Activated CD4-positive, alpha-beta T cell treated with anti-CD3 and anti-CD28 coated beads, Interleukin-2, Interleukin-4, amounts not matched to agents 100 ng/mL and 50 ng/mL, durations not matched to agents 16 hours and 8 hours (primary cell): ENCODE measurements around the gene CARNS1.
"Not testable (repeated sequence)": the region's sequence is repeated elsewhere in the genome, so short reads cannot be mapped to it uniquely, and the experiment has no call there.

ENCODE experiments used
- DNase-seq: peaks from one replicate; pipeline ENCODE4 v3.0.0-alpha.2; 2020; ENCODE audit warnings: low spot score

CARNS1 gene

DNA sequence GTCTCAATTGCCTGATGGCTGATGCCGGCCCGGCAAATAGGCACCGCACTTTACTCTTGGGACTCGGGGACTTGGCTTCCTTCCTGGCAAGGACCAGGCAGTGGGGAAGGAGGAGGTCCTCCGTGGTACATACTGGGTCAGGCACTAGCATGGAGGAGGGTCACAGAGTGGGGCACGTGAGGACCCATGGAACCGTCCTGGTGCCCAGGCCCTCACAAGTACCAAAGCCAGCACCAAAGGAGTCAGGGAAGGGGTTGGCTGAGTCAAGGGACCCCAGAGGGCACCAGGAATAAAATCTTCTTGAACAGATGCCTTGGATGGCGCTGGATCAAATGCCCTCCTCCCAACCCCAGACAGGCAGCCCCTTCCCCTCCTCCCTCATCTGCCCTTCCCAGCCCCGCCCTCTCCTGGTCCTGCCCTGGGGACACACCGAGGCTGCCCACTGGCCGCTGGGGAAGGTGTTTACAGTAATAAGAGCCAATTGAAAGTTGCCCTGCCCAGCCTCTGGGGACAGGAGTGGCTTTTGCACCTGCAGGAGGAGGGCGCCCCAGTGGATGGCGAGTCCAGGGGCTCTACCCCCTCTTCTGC is 5.6 kb upstream of the CARNS1 start:
- DNase-seq, result no peak

GRCh38 chr11:67410369-67410831 is 5.1 kb upstream of the CARNS1 start:
- no peak for DNase-seq

DNA sequence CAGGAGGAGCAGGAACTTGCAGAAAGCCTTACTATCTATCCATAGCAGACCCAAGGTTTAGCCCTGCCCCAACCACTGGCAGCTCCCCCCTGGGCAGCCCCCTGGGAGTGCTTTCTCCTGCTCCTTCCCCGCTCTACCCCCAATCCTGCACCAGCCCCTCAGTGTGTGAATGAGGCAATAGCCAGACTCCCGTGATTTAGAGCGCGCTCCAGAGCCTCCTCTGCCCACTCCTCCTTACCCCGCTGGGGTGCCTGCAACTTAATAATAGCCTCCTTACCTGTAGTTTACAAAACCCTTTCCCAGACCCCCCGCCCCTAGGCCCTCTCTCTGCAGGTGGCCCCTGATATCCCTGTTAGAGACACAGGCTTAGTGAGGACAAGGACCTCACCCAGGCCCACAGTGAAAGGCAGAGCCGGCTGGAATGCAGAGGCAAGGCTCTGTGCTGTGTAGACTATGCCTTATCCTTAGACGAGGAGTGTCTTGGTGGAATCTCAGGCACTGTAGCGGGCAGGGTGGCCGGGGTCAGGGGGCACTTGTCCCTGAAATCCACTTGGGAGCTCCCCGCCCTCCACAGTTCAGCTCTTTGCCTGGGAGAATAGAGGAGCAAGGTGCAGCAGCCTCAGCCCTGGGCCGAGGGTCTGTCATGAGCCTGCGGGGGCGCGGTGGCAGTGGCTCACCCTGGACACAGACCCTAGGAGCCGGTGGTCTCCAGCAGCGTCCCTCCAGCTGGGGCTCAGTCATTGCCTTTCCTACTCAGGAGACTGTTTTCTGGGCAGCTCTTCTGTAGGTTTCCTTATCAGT is 4.3 kb upstream of the CARNS1 start:
- DNase-seq, result no peak

DNA sequence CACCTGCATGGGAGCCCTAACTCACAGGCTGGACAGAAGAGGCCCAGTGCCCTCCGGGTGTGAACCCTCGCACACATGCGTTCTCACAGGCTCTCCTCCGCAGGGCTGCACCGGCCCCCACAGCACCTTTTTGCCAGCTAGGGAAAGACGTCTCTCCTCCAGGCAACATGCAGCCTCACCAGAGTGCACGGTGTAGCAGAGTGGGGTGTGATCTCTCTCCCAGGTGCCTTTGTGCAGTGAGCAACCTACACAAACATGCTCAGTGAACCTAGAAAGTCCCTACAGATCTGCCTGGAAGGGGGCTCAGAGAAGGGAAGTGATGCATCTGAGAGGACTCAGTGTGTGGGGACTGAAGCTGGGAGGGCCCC is 3.7 kb upstream of the CARNS1 start:
- DNase-seq, result no peak

DNA sequence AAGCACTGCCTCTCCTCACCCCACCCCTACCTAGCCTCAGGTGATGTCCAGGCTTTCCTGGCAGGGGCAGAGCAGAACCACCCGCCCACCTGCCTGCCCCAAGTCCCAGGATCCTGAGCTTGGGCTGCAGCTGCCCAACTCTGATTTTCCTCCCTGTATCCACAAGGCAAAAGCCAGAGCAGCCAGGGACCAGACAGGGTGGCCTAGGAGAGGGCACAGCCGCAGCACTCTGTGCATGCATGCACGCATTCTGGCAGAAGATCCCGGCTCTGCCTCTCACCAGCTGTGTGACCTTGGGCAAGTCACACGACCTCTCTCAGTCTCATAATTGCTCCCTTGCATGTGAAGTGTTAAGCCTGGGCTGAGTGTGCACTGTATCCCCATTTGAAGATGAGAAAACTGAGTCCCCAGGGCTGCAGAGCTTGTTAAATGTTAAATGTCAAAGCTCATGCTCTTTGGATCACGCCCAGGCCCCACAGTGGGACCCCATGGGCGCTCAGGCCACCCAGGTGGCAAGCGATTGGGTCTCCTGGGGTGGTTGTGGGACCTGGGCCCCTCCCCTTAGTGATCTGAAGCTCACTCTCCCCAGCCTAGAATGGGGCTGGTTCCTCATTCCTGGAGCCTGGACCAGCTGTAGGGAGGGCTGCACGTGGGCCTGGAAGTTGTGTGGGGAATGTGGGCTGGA is 2.8 kb upstream of the CARNS1 start:
- DNase-seq, result no peak

DNA sequence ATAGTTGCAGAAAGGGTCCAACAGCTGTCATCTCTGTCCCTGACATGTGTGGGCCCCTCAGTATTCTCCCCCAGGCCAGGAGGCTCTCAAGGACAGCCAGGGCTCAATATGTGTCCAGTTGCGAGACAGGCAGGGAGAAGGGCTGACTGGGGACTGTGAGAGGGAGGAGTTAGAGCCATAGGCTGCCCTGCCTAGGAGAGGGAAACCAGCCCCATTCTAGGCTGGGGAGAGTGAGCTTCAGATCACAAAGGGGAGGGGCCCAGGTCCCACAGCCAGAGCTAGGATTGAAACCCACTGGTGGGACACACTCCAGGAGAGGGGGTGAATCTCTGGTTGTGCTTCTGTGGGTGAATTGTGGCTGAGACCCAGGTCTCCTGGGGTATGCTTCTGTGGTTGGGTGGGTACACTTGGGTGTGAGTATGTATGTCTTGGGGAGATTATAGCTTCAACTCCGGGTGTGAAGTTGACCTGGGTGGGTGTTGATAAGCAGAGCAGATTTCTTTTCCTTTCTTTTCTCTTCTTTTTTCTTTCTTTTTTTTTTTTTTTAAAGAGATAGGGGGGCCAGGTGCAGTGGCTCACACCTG is 2.1 kb upstream of the CARNS1 start:
- DNase-seq, result no peak

GRCh38 chr11:67416416-67417335 is 1.2 kb downstream of the CARNS1 start:
- DNase-seq, result no peak

- no peak for DNase-seq
Measured at GRCh38 chr11:67417425-67417824, 1.9 kb downstream of the CARNS1 start.

GRCh38 chr11:67418476-67419281 is 3.2 kb downstream of the CARNS1 start:
- DNase-seq, result no peak

GRCh38 chr11:67419325-67420049 is 4.0 kb downstream of the CARNS1 start:
- no peak for DNase-seq

DNA sequence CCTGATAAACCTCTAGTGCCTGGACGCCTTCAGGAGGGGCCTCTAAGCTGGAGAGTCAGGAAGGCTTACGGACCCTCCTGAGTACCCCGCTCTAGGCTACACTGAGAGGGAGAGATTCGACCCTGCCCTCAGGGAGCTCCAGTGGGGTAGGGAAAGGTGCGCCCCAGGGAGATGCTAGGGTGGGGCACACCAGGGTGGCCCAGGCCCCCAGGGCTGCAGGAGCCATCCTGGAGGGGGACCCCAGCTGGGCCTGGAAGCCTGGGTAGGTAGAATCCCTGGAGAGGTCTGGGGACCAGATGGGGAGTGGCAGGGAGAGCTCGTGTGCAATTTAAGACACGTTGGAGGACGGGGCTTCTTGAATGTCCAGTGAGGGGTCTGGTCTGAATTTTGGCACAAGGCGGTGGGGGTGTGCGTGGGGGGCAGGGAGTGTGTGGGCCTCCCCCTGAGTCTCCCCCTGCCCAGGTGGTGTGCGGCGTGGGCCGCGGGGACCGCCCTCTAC is 4.7 kb downstream of the CARNS1 start:
- no peak for DNase-seq

DNA sequence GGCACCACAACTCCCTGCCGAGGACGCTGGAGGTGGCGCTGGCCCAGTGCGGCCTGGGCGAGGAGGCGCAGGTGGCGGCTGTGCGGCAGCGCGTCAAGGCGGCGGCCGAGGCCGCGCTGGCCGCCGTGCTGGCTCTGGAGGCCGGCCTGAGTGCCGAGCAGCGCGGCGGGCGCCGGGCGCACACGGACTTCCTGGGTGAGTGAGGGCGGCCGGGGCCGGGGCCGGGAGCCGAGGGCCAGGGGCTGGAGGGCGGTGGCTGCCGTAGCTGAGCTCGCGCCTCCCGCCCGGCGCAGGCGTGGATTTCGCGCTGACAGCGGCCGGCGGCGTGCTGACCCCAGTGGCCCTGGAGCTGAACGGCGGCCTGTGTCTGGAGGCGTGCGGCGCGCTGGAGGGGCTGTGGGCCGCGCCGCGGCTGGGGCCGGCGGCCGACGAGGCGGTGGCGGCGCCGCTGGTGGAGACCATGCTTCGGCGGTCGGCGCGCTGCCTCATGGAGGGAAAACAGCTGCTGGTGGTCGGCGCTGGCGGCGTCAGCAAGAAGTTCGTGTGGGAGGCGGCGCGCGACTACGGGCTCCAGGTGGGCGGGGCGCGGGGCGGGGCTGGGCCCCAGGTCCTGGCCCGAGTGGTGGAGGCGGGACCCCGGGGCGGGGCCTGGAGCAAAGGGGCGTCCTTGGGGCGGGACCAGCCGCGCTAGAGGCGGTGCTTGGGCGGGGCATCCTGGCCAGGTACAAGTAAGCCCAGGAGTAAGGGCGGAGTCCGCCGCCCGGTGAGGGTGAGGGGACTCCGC is 5.4 kb downstream of the CARNS1 start:
- peak; percentile 97 for DNase-seq

DNA sequence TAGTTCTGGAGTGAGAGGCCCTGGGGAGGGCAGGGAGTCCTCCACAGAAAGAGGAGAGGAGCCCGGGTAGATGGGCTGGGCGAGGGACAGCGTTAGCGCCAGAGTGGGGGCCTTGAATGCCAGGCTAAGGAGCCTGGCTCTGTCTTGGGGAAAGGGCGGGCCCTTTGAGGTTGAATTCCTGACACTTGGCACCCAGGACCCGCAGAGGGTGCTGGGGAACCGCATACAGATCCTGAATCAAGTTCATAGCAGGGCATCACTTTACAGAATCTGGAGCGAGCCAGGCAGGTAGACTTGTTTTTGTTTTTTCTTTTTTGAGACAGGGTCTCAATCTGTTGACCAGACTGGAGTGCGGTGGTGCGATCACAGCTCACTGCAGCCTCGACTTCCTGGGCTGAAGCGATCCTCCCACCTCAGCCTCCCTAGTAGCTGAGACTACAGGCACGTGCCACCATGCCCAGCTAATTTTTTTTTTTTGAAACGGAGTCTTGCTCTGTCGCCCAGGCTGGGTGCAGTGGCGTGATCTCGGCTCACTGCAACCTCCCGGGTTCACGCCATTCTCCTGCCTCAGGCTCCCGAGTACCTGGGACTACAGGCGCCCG is 6.1 kb downstream of the CARNS1 start:
- DNase-seq, result no peak

DNA sequence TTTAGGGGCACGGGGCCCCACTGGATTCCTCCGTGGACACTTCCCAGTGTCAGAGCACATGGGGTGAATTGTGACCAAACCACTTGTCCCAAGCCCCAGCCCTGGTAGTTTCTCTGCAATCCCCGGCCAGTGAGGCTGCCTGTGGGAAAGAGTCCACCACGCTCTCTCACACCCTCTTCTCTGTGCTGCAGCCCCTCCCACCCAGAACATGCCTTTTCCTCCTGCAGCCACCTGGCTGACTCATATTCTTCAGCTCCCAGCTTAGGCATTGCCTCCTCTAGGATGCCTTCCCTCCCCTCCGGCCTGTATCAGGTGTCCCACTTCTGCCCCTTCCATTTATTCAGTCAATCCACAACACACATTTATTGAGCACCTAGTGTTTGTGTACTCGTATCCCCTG is 7.4 kb downstream of the CARNS1 start:
- no peak for DNase-seq

GRCh38 chr11:67423466-67423865 is 8.0 kb downstream of the CARNS1 start:
- DNase-seq, result no peak

GRCh38 chr11:67423891-67424613 is 8.6 kb downstream of the CARNS1 start:
- no peak for DNase-seq

DNA sequence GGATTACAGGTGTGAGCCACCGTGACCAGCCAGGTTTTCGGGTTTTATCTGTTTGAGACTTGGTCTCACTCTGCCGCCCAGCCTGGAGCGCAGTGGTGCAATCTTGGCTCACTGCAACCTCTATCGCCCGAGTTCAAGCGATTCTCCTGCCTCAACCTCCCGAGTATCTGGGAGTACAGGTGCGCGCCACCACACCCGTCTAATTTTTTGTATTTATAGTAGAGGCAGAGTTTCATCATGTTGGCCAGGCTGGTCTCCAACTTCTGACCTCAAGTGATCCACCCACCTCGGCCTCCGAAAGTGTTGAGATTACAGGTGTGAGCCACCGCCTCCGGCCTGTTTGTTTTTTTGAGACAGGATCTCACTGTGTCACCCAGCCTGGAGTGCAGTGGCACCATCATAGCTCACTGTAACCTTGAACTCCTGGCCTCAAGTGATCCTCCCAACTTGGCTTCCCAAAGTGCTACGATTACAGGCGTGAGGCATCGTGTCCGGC is 11.9 kb downstream of the CARNS1 start:
- DNase-seq, result not testable (repeated sequence)
